Measurements from ENCODE around the gene TOP2B. TPM values are rescaled to one million over a fixed set of nuclear protein-coding genes. Genes with fewer than 3 reads are reported as not detected.

Gene TOP2B
- total RNA-seq, 1 donor from 2014 or later: 99.5 TPM

DNA sequence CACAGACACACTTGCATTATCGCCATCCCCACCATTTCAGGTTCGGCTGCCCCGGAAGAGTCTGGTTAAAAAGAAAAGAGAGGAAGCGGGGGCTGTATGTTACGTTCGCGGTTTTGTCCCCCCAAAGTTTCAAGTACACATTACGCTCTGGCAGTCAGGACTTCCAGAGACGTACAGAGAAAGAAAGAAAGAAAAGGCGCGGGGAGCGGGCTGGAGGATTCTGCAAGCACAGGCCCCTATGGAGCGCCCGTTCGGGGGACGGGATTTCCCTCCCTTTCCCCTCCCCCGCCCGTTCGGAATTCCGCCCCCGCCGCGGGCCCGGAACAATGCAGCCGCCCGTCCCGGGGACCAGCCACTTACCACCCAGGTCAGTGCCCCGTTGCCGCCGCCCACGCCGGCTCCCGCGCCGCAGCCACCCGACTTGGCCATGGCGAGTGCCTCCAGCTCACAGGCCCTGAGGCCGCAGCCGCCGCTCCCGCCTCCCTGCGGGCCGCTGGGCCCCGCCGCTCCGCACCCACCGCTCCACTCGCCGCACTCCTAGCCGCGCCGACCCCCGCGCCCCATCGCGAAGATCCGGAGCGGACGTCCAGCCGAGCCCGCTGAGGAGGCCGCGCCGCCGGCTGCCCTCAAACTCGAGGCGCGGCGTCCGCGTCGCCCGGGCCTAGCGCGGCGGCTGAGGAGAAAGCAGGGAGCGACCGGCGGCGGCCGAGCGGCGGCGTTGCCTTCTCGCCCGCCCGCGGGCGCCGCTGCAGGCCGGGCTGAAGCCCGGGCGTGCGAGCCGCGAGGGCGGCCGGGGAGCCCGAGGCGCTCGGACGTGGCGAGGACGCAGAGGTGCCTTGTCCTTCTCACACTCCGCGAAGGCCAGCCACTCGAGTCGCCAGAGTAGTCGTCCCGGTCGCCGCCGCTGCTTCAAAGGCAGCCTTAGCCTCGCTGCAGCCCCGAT lies 567 bp downstream of the TOP2B start:
- Mint-ChIP-seq H3K36me3 (ENCODE audit: unreplicated experiment) (peaks cover 2% of the 10 kb centered on the region), H3K4me1 (ENCODE audit: unreplicated experiment) (peaks cover 46% of the 10 kb centered on the region), H3K27me3 (ENCODE audit: unreplicated experiment) (no peaks in the 10 kb centered on the region), H3K9me3 (ENCODE audit: unreplicated experiment) (no peaks in the 10 kb centered on the region), H3K4me3 (ENCODE audit: unreplicated experiment) (peak overlapping the region; percentile 97), H3K27ac (ENCODE audit: unreplicated experiment) (peak overlapping the region; percentile 100)
- TF ChIP-seq, protein P1, sequence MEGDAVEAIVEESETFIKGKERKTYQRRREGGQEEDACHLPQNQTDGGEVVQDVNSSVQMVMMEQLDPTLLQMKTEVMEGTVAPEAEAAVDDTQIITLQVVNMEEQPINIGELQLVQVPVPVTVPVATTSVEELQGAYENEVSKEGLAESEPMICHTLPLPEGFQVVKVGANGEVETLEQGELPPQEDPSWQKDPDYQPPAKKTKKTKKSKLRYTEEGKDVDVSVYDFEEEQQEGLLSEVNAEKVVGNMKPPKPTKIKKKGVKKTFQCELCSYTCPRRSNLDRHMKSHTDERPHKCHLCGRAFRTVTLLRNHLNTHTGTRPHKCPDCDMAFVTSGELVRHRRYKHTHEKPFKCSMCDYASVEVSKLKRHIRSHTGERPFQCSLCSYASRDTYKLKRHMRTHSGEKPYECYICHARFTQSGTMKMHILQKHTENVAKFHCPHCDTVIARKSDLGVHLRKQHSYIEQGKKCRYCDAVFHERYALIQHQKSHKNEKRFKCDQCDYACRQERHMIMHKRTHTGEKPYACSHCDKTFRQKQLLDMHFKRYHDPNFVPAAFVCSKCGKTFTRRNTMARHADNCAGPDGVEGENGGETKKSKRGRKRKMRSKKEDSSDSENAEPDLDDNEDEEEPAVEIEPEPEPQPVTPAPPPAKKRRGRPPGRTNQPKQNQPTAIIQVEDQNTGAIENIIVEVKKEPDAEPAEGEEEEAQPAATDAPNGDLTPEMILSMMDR (IDR thresholded peaks at IDR 0.05): peak; percentile 7
- DNase-seq (ENCODE audit: extremely low spot score, unreplicated experiment): peak; percentile 88

DNA sequence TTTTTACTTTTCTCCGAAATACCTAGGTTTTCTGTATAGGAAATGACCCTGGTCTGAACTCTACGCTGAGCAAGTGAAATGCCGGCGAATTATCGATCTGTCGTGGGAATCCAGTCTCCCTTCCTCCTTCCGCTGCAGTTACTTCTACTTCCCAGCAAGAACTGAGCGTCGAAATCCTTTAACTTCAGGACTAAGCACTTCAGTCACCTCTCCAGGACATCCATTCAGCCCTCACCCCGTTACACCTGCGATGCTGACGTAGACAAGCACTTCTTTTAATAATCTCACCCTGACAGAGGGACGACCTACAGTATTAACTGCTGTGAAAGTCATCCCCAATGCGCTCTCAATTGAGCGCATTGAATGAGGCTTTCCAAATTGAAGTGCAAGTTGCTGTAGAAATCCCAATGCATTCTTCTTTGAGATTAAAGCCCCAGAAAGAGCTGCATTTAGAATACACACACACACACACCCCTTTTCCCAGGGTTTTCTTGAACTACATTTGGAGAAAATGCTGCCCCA lies 1.3 kb downstream of the TOP2B start:
- no peaks in the 10 kb centered on the region for H3K27me3 Mint-ChIP-seq (ENCODE audit: unreplicated experiment)
- H3K4me3 Mint-ChIP-seq (ENCODE audit: unreplicated experiment): peak overlapping the region; percentile 92
- TF ChIP-seq, protein P1 (IDR thresholded peaks at IDR 0.05): no peak
- H3K36me3 Mint-ChIP-seq (ENCODE audit: unreplicated experiment): peaks cover 2% of the 10 kb centered on the region
- DNase-seq (ENCODE audit: extremely low spot score, unreplicated experiment): no peak
- peaks cover 51% of the 10 kb centered on the region for H3K4me1 Mint-ChIP-seq (ENCODE audit: unreplicated experiment)
- peak overlapping the region; percentile 94 for H3K27ac Mint-ChIP-seq (ENCODE audit: unreplicated experiment)
- no peaks in the 10 kb centered on the region for H3K9me3 Mint-ChIP-seq (ENCODE audit: unreplicated experiment)

DNA sequence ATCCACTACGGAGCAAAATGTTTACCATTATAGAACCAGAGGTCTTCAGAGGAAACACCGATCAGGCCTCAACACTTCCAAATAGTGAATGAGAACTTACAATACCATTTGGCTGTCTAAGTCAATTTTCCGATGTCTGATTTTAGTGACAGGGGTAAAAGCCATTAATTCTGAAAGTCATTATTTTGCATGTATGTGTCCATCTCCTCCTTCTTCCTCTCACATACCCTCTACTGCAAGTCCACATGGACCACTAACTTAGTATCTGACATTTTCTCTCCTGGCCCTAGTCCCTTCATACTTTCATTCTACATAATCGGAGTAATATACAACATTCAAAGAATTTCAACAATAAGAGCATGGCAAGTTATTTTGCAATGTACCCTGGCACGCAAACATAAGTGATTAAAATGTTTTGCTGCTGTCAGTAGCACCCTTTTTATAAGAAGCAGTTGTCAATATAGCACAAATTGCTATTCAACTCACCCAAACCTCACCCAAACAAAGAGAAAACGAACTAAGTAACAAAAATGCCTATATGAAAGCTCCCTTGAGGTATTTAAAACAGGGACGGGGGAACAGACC lies 1.9 kb downstream of the TOP2B start:
- TF ChIP-seq, protein P1 (IDR thresholded peaks at IDR 0.05): no peak
- peak overlapping the region; percentile 92 for H3K4me3 Mint-ChIP-seq (ENCODE audit: unreplicated experiment)
- no peak for DNase-seq (ENCODE audit: extremely low spot score, unreplicated experiment)
- H3K27me3 Mint-ChIP-seq (ENCODE audit: unreplicated experiment): no peaks in the 10 kb centered on the region
- no peaks in the 10 kb centered on the region for H3K9me3 Mint-ChIP-seq (ENCODE audit: unreplicated experiment)
- H3K4me1 Mint-ChIP-seq (ENCODE audit: unreplicated experiment): peaks cover 51% of the 10 kb centered on the region
- no peaks in the 10 kb centered on the region for H3K36me3 Mint-ChIP-seq (ENCODE audit: unreplicated experiment)
- peak overlapping the region; percentile 94 for H3K27ac Mint-ChIP-seq (ENCODE audit: unreplicated experiment)

DNA sequence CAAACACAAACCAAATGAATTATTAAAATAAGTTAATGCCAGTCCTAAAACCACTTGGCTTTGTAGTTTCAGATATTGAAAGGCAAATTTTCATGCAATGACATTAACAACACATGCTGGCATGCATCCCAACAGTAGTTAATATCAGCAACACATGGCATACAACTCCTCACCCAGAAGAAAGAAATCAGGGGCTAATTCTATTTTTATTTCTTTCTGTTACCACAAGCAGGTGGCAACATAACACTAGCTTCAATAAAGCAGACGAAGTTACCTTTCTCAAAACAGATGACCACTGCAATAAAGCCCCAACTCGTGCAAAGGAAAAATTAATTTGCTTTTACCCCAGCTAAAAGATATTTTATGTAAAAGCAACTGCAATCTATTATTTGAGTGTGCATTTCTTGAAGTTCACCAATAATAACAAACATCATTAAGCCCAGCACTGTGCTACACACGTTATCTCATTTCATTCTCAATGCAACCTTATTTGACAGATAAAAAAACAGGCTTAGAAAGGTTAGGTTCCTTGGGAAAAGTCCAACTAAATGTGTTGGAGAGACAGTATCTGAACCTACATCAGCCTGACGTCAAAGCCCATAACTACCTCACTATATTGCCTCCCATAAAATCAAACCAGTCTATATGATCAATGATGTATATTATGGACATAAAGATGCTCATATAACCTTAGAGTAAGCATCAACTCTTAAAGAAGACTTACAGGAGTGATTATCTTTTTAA lies 2.8 kb downstream of the TOP2B start:
- H3K4me3 Mint-ChIP-seq (ENCODE audit: unreplicated experiment): peak overlapping the region; percentile 36
- TF ChIP-seq, protein P1 (IDR thresholded peaks at IDR 0.05): no peak
- no peaks in the 10 kb centered on the region for H3K9me3 Mint-ChIP-seq (ENCODE audit: unreplicated experiment)
- H3K27ac Mint-ChIP-seq (ENCODE audit: unreplicated experiment): no peak overlapping the region
- H3K27me3 Mint-ChIP-seq (ENCODE audit: unreplicated experiment): no peaks in the 10 kb centered on the region
- peaks cover 4% of the 10 kb centered on the region for H3K36me3 Mint-ChIP-seq (ENCODE audit: unreplicated experiment)
- DNase-seq (ENCODE audit: extremely low spot score, unreplicated experiment): no peak
- peaks cover 59% of the 10 kb centered on the region for H3K4me1 Mint-ChIP-seq (ENCODE audit: unreplicated experiment)
